ENCODE data around the gene LTB. TPM values are rescaled to one million over a fixed set of nuclear protein-coding genes. Genes with fewer than 3 reads are reported as not detected.

LTB gene
- total and polyA plus RNA-seq, 9 of the 15 experiments (the other 6 are each of a cell fraction or from before 2014, with no cell fraction given): 0.07 to 0.51 TPM; not detected in 7

GRCh38 chr6:31547727-31548543, 34.3 kb downstream of the LTB start (continued):
- TF ChIP-seq, protein P1, sequence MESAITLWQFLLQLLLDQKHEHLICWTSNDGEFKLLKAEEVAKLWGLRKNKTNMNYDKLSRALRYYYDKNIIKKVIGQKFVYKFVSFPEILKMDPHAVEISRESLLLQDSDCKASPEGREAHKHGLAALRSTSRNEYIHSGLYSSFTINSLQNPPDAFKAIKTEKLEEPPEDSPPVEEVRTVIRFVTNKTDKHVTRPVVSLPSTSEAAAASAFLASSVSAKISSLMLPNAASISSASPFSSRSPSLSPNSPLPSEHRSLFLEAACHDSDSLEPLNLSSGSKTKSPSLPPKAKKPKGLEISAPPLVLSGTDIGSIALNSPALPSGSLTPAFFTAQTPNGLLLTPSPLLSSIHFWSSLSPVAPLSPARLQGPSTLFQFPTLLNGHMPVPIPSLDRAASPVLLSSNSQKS (CRISPR knock-in tag; IDR thresholded peaks at IDR 0.05): no peak
- TF ChIP-seq, protein P2, sequence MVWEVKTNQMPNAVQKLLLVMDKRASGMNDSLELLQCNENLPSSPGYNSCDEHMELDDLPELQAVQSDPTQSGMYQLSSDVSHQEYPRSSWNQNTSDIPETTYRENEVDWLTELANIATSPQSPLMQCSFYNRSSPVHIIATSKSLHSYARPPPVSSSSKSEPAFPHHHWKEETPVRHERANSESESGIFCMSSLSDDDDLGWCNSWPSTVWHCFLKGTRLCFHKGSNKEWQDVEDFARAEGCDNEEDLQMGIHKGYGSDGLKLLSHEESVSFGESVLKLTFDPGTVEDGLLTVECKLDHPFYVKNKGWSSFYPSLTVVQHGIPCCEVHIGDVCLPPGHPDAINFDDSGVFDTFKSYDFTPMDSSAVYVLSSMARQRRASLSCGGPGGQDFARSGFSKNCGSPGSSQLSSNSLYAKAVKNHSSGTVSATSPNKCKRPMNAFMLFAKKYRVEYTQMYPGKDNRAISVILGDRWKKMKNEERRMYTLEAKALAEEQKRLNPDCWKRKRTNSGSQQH (CRISPR knock-in tag; IDR thresholded peaks at IDR 0.05): no peak
- no peak for TF ChIP-seq SLC30A9 (CRISPR knock-in tag; IDR thresholded peaks at IDR 0.05)
- TF ChIP-seq SMARCC2 (IDR thresholded peaks at IDR 0.05; ENCODE audit: low read depth): peak; percentile 31; the same call in 1 of the 2 replicates
- no peak for TF ChIP-seq ZFP30 (CRISPR knock-in tag; IDR thresholded peaks at IDR 0.05; ENCODE audit: borderline replicate concordance)
- no peak for TF ChIP-seq MTF1 (CRISPR knock-in tag; IDR thresholded peaks at IDR 0.05; ENCODE audit: borderline replicate concordance)
- peak; percentile 38; the same call in 1 of the 2 replicates for TF ChIP-seq ZBTB1 (CRISPR knock-in tag; IDR thresholded peaks at IDR 0.05; ENCODE audit: borderline replicate concordance, low read depth)
- no peak for TF ChIP-seq XRCC5 (IDR thresholded peaks at IDR 0.05; ENCODE audit: low read depth, low read length)
- TF ChIP-seq, protein P3, sequence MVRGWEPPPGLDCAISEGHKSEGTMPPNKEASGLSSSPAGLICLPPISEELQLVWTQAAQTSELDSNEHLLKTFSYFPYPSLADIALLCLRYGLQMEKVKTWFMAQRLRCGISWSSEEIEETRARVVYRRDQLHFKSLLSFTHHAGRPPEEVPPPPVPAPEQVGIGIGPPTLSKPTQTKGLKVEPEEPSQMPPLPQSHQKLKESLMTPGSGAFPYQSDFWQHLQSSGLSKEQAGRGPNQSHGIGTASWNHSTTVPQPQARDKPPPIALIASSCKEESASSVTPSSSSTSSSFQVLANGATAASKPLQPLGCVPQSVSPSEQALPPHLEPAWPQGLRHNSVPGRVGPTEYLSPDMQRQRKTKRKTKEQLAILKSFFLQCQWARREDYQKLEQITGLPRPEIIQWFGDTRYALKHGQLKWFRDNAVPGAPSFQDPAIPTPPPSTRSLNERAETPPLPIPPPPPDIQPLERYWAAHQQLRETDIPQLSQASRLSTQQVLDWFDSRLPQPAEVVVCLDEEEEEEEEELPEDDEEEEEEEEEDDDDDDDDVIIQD (CRISPR knock-in tag; IDR thresholded peaks at IDR 0.05): no peak
- 0 out of 2 replicates have a peak, but pooled peaks have one; percentile 20 for TF ChIP-seq GABPB1 (CRISPR knock-in tag; IDR thresholded peaks at IDR 0.05)
- TF ChIP-seq ZBED1 (IDR thresholded peaks at IDR 0.05): no peak
- TF ChIP-seq HNRNPL (IDR thresholded peaks at IDR 0.05; ENCODE audit: low read depth, low read length): 0 out of 2 replicates have a peak, but pooled peaks have one; percentile 76
- peak; percentile 41; the same call in 1 of the 2 replicates for TF ChIP-seq ZKSCAN8 (CRISPR knock-in tag; IDR thresholded peaks at IDR 0.05)
- peak; percentile 46; the same call in 1 of the 2 replicates for TF ChIP-seq MYC (IDR thresholded peaks at IDR 0.05; ENCODE audit: low read depth, low read length)
- peak; percentile 46; the same call in 1 of the 2 replicates for TF ChIP-seq MYC (CRISPR knock-in tag; IDR thresholded peaks at IDR 0.05; ENCODE audit: borderline replicate concordance, low read depth)
- no peak for TF ChIP-seq MED1 (CRISPR knock-in tag; IDR thresholded peaks at IDR 0.05; ENCODE audit: borderline replicate concordance)
- TF ChIP-seq KAT7 (CRISPR knock-in tag; IDR thresholded peaks at IDR 0.05; ENCODE audit: borderline replicate concordance): peak; percentile 69; the same call in 1 of the 2 replicates
- TF ChIP-seq SMARCA5 (IDR thresholded peaks at IDR 0.05): no peak
- peak; percentile 52 for TF ChIP-seq CHD1 (IDR thresholded peaks at IDR 0.05; ENCODE audit: low read length)
- TF ChIP-seq E2F5 (CRISPR knock-in tag; IDR thresholded peaks at IDR 0.05): peak; percentile 45; the same call in 1 of the 2 replicates
- TF ChIP-seq ZNF133 (CRISPR knock-in tag; IDR thresholded peaks at IDR 0.05): no peak
- TF ChIP-seq TBL1XR1 (IDR thresholded peaks at IDR 0.05; ENCODE audit: low read length in 2 of 2): no peak; a peak in 1 of 4 replicates
- TF ChIP-seq PRPF4 (IDR thresholded peaks at IDR 0.05; ENCODE audit: insufficient read depth, low read depth, low read length, poor library complexity, severe bottlenecking): no peak
- no peak for TF ChIP-seq TCF7 (IDR thresholded peaks at IDR 0.05; ENCODE audit: borderline replicate concordance)

Data from K562 (cell line).